ENCODE data around the gene BABAM2. TPM values are rescaled to one million over a fixed set of nuclear protein-coding genes. Genes with fewer than 3 reads are reported as not detected.
"Not testable (repeated sequence)": the region's sequence is repeated elsewhere in the genome, so short reads cannot be mapped to it uniquely, and the experiment has no call there.

Gene BABAM2
- total and polyA plus RNA-seq, 2 experiments from 2014 or later = 17.8 to 21.5 TPM

DNA sequence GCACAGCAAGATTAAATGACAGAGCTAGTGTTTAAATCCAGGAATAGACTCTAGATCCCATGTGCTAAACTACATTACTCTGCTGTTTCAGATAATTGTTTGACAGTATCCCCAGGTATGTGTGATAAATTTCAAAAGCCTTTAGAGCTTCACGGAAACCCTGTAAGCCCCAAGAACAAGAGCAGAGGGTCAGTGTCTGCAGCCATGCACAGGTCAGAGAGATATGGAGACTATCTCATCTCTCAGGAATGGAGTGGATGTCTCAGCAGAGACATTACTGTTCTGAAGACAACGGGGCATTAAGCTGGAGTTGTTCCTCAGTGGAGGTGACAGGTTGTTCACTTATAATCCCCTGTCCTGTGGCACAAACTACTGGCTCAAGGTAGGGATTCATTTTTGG is 363.0 kb downstream of the BABAM2 start:
- ATAC-seq (no peak), DNase-seq (ENCODE audit: low spot score) (no peak)
- Mint-ChIP-seq H3K4me3 (no peak overlapping the region), H3K4me1 (no peaks in the 10 kb centered on the region), H3K9me3 (no peaks in the 10 kb centered on the region), H3K27me3 (ENCODE audit: insufficient read depth, low read depth, poor library complexity) (peaks cover 4% of the 10 kb centered on the region), H3K36me3 (ENCODE audit: low read depth) (no peaks in the 10 kb centered on the region), H3K27ac (no peak overlapping the region)
- Histone ChIP-seq H2AFZ (no peak overlapping the region), H3K4me3 (no peak overlapping the region), H3F3A (replicated peaks; ENCODE audit: low read depth) (no peaks in the 10 kb centered on the region), H3K27ac (ENCODE audit: low read depth) (no peak overlapping the region), H3K27me3 (ENCODE audit: insufficient read depth) (no peaks in the 10 kb centered on the region), H3K4me2 (no peak overlapping the region), H3K36me3 (ENCODE audit: insufficient read depth) (no peaks in the 10 kb centered on the region), H4K20me1 (replicated peaks; ENCODE audit: insufficient read depth) (no peaks in the 10 kb centered on the region), H3K4me1 (ENCODE audit: insufficient read depth) (no peaks in the 10 kb centered on the region), H3K79me2 (replicated peaks; ENCODE audit: insufficient read depth) (no peaks in the 10 kb centered on the region), H3K9me2 (ENCODE audit: insufficient read depth) (no peaks in the 10 kb centered on the region)
- TF ChIP-seq, protein P1, sequence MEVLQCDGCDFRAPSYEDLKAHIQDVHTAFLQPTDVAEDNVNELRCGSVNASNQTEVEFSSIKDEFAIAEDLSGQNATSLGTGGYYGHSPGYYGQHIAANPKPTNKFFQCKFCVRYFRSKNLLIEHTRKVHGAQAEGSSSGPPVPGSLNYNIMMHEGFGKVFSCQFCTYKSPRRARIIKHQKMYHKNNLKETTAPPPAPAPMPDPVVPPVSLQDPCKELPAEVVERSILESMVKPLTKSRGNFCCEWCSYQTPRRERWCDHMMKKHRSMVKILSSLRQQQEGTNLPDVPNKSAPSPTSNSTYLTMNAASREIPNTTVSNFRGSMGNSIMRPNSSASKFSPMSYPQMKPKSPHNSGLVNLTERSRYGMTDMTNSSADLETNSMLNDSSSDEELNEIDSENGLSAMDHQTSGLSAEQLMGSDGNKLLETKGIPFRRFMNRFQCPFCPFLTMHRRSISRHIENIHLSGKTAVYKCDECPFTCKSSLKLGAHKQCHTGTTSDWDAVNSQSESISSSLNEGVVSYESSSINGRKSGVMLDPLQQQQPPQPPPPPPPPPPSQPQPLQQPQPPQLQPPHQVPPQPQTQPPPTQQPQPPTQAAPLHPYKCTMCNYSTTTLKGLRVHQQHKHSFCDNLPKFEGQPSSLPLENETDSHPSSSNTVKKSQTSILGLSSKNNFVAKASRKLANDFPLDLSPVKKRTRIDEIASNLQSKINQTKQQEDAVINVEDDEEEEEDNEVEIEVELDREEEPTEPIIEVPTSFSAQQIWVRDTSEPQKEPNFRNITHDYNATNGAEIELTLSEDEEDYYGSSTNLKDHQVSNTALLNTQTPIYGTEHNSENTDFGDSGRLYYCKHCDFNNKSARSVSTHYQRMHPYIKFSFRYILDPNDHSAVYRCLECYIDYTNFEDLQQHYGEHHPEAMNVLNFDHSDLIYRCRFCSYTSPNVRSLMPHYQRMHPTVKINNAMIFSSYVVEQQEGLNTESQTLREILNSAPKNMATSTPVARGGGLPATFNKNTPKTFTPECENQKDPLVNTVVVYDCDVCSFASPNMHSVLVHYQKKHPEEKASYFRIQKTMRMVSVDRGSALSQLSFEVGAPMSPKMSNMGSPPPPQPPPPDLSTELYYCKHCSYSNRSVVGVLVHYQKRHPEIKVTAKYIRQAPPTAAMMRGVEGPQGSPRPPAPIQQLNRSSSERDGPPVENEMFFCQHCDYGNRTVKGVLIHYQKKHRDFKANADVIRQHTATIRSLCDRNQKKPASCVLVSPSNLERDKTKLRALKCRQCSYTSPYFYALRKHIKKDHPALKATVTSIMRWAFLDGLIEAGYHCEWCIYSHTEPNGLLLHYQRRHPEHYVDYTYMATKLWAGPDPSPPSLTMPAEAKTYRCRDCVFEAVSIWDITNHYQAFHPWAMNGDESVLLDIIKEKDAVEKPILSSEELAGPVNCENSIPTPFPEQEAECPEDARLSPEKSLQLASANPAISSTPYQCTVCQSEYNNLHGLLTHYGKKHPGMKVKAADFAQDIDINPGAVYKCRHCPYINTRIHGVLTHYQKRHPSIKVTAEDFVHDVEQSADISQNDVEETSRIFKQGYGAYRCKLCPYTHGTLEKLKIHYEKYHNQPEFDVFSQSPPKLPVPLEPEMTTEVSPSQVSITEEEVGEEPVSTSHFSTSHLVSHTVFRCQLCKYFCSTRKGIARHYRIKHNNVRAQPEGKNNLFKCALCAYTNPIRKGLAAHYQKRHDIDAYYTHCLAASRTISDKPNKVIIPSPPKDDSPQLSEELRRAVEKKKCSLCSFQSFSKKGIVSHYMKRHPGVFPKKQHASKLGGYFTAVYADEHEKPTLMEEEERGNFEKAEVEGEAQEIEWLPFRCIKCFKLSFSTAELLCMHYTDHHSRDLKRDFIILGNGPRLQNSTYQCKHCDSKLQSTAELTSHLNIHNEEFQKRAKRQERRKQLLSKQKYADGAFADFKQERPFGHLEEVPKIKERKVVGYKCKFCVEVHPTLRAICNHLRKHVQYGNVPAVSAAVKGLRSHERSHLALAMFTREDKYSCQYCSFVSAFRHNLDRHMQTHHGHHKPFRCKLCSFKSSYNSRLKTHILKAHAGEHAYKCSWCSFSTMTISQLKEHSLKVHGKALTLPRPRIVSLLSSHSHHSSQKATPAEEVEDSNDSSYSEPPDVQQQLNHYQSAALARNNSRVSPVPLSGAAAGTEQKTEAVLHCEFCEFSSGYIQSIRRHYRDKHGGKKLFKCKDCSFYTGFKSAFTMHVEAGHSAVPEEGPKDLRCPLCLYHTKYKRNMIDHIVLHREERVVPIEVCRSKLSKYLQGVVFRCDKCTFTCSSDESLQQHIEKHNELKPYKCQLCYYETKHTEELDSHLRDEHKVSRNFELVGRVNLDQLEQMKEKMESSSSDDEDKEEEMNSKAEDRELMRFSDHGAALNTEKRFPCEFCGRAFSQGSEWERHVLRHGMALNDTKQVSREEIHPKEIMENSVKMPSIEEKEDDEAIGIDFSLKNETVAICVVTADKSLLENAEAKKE (CRISPR knock-in tag; IDR thresholded peaks at IDR 0.05) = no peak
- no peak for TF ChIP-seq POLR2AphosphoS5 (IDR thresholded peaks at IDR 0.05; ENCODE audit: low read depth)
- no peak for TF ChIP-seq EZH2 (IDR thresholded peaks at IDR 0.05; ENCODE audit: low read depth, unreplicated experiment)
- no peak for TF ChIP-seq ZNF331 (CRISPR knock-in tag; IDR thresholded peaks at IDR 0.05; ENCODE audit: low read depth)
- no peak for TF ChIP-seq ZNF114 (CRISPR knock-in tag; IDR thresholded peaks at IDR 0.05)
- no peak for TF ChIP-seq JUNB (IDR thresholded peaks at IDR 0.05; ENCODE audit: unreplicated experiment)

DNA sequence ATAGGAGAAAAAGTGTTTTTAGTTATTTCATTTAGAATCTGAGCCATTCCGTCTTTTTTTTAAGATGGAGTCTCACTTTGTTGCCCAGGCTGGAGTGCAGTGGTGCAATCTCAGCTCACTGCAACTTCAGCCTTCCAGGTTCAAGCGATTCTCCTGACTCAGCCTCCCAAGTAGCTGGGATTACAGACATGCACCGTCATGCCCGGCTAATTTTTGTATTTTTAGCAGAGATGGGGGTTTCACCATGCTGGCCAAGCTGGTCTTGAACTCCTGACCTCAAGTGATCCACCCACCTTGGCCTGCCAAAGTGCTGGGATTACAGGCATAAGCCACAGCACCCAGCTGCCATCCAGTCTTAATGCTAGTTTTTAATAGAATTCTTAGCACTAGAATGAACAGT is 364.7 kb downstream of the BABAM2 start:
- H3K27ac ChIP-seq (ENCODE audit: low read depth); H3K79me2 ChIP-seq (replicated peaks; ENCODE audit: insufficient read depth): not testable (repeated sequence)

More for the DNA sequence above, 364.7 kb downstream of the BABAM2 start:
- not testable (repeated sequence) for H3K36me3 ChIP-seq (ENCODE audit: insufficient read depth); H2AFZ ChIP-seq; H3K4me3 ChIP-seq; H3K27ac Mint-ChIP-seq; H3F3A ChIP-seq (replicated peaks; ENCODE audit: low read depth); DNase-seq (ENCODE audit: low spot score); H3K4me1 ChIP-seq (ENCODE audit: insufficient read depth); H3K4me1 Mint-ChIP-seq; H3K27me3 Mint-ChIP-seq (ENCODE audit: insufficient read depth, low read depth, poor library complexity); ATAC-seq; H3K27me3 ChIP-seq (ENCODE audit: insufficient read depth); H3K36me3 Mint-ChIP-seq (ENCODE audit: low read depth); H3K9me3 Mint-ChIP-seq; H3K9me2 ChIP-seq (ENCODE audit: insufficient read depth); H3K4me3 Mint-ChIP-seq; H3K4me2 ChIP-seq; H4K20me1 ChIP-seq (replicated peaks; ENCODE audit: insufficient read depth)
